ENCODE measurements around the gene MICU1. TPM values are rescaled to one million over a fixed set of nuclear protein-coding genes. Genes with fewer than 3 reads are reported as not detected.
"Not testable (repeated sequence)": the region's sequence is repeated elsewhere in the genome, so short reads cannot be mapped to it uniquely, and the experiment has no call there.

The MICU1 gene
- 46.9 TPM for total RNA-seq (2021; ENCODE audit: unreplicated experiment)
- polyA plus RNA-seq (2012; ENCODE audit: insufficient read length), result 31.7 TPM
- Bru-seq, nascent RNA, result percentile 73 among the genes with signal in this experiment
- percentile 61 among the genes with signal in this experiment for BruChase-seq, experiment 1, labeled RNA remaining after a 2-hour chase
- BruChase-seq, experiment 2, labeled RNA remaining after a 6-hour chase, result percentile 66 among the genes with signal in this experiment
- long read RNA-seq, transcript MICU1-208 (3 exons, 580 nt), result minor isoform, 5 of 81 reads
- long read RNA-seq, transcript MICU1-201 (12 exons, 2,383 nt), result major isoform, 62 of 81 reads
- long read RNA-seq, partial matches to known transcripts, result 5 of 81 reads
- long read RNA-seq, other reads (novel, unspliced or antisense), result 9 of 81 reads

DNA sequence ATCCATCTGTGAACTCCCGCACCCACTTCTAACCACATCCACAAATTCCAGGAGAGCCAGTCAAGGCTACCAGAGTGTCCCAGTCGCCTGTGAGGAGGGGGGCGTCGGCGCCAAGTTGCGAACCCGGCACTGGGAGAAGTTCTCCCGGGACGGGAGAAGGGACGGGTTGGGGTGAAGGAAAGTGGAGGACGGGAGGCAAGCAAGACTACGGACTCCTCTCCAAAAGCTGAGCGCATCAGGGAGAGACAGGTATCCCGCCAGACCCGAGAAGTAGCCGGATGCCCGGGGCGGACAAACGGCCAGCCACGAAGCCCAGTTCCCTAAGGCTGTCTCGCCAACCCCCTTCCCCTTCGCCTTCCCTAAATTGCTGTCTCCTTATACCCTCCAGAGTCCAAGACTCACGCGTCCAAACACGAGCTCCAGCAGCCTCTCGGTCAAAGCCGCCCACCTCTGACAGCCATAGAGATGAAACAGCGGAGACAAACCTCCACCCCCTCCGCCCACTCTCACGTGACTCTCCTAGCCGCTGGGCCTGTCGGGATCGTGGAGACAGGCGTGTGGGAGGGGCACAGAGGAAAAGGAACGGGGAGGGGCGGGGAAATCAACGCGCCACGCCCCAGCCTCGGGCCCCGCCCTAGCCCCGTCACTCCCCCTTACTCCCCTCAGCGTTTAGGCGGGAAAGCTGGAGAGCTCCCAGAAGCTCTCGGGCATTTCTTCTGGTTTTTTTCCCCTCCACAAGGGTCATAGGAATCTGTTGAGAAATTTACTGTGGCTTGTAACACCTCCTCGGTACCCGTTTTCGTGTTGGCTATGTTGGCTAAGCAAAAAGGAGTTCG, at the start of gene MICU1:
Gene MICU1, minus strand, starts transcription at position 472 of the 836 bp plus-strand sequence. CDS start 59,286 bp downstream, outside the sequence.
- H3K9me3 ChIP-seq (ENCODE audit: control insufficient read depth, insufficient read depth, low read depth, low read length), result no peaks in the 10 kb centered on the region
- peaks cover 6% of the 10 kb centered on the region; the same call in 1 of the 2 replicates for H3K4me1 ChIP-seq (ENCODE audit: control insufficient read depth, insufficient read depth, low read length)
- TSS peak; percentile 96 for BruUV-seq (replicated peaks)
- in situ Hi-C loops (cut with HindIII; ENCODE audit: low pct_unique_long_range_greater_than_20kb, low sequenced_read_pairs), result no loop called here
- ATAC-seq, result peak; percentile 98
- H3K27me3 ChIP-seq (ENCODE audit: control insufficient read depth, insufficient read depth, low read length), result no peaks in the 10 kb centered on the region
- intact Hi-C loops (cut with micrococcal nuclease; ENCODE audit: unreplicated experiment), result no loop called here
- POLR2A ChIA-PET, result interaction anchor here (0.6 to 0.8 kb wide), 4 partner anchors 60 to 254 kb away, joined by 3 to 4 read pairs (median 3); no protein-coding TSS in a partner anchor
- H3K27ac ChIP-seq (ENCODE audit: low read length), result peak within 1 kb of the TSS; percentile 84
- CTCF ChIA-PET, result no interaction called here
- DNase-seq (ENCODE audit: low read depth, low spot score), result peak; percentile 75
- H3K4me3 ChIP-seq (ENCODE audit: low read depth in 2 of 2, low read length in 2 of 2), result peak within 1 kb of the TSS; percentile 79 to 96
- no peaks in the 10 kb centered on the region; the same call in 1 of the 2 replicates for H3K36me3 ChIP-seq (ENCODE audit: control insufficient read depth, insufficient read depth, low read length)
- peak; percentile 51; the same call in 1 of the 2 replicates for TF ChIP-seq TCF7L2 (IDR thresholded peaks at IDR 0.05; ENCODE audit: low read depth, low read length)
- TF ChIP-seq, protein P1, sequence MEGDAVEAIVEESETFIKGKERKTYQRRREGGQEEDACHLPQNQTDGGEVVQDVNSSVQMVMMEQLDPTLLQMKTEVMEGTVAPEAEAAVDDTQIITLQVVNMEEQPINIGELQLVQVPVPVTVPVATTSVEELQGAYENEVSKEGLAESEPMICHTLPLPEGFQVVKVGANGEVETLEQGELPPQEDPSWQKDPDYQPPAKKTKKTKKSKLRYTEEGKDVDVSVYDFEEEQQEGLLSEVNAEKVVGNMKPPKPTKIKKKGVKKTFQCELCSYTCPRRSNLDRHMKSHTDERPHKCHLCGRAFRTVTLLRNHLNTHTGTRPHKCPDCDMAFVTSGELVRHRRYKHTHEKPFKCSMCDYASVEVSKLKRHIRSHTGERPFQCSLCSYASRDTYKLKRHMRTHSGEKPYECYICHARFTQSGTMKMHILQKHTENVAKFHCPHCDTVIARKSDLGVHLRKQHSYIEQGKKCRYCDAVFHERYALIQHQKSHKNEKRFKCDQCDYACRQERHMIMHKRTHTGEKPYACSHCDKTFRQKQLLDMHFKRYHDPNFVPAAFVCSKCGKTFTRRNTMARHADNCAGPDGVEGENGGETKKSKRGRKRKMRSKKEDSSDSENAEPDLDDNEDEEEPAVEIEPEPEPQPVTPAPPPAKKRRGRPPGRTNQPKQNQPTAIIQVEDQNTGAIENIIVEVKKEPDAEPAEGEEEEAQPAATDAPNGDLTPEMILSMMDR (IDR thresholded peaks at IDR 0.05), result no peak
- peak; percentile 88 for TF ChIP-seq POLR2AphosphoS5 (IDR thresholded peaks at IDR 0.05; ENCODE audit: low read depth, low read length)
- peak; percentile 85 for TF ChIP-seq SIN3A (IDR thresholded peaks at IDR 0.05; ENCODE audit: borderline replicate concordance, insufficient read depth, low read depth, low read length)
- TF ChIP-seq, protein P2, sequence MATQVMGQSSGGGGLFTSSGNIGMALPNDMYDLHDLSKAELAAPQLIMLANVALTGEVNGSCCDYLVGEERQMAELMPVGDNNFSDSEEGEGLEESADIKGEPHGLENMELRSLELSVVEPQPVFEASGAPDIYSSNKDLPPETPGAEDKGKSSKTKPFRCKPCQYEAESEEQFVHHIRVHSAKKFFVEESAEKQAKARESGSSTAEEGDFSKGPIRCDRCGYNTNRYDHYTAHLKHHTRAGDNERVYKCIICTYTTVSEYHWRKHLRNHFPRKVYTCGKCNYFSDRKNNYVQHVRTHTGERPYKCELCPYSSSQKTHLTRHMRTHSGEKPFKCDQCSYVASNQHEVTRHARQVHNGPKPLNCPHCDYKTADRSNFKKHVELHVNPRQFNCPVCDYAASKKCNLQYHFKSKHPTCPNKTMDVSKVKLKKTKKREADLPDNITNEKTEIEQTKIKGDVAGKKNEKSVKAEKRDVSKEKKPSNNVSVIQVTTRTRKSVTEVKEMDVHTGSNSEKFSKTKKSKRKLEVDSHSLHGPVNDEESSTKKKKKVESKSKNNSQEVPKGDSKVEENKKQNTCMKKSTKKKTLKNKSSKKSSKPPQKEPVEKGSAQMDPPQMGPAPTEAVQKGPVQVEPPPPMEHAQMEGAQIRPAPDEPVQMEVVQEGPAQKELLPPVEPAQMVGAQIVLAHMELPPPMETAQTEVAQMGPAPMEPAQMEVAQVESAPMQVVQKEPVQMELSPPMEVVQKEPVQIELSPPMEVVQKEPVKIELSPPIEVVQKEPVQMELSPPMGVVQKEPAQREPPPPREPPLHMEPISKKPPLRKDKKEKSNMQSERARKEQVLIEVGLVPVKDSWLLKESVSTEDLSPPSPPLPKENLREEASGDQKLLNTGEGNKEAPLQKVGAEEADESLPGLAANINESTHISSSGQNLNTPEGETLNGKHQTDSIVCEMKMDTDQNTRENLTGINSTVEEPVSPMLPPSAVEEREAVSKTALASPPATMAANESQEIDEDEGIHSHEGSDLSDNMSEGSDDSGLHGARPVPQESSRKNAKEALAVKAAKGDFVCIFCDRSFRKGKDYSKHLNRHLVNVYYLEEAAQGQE (IDR thresholded peaks at IDR 0.05; ENCODE audit: insufficient read depth in 1 of 2, low read depth in 2 of 2, low read length in 1 of 2), result peak in 1 of 2 experiments; percentile 50; a peak in 1 of 4 replicates

DNA sequence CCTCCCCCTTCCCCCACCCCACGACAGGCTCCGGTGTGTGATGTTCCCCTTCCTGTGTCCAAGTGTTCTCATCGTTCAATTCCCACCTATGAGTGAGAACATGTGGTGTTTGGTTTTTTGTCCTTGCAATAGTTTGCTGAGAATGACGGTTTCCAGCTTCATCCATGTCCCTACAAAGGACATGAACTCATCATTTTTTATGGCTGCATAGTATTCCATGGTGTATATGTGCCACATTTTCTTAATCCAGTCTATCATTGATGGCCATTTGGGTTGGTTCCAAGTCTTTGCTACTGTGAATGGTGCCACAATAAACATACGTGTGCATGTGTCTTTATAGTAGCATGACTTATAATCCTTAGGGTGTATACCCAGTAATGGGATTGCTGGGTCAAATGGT, 48.3 kb upstream of the MICU1 start:
- H3K36me3 ChIP-seq (ENCODE audit: control insufficient read depth, insufficient read depth, low read length); DNase-seq (ENCODE audit: low read depth, low spot score); H3K4me1 ChIP-seq (ENCODE audit: control insufficient read depth, insufficient read depth, low read length); ATAC-seq; BruUV-seq (replicated peaks); POLR2A ChIA-PET; intact Hi-C loops (cut with micrococcal nuclease; ENCODE audit: unreplicated experiment); H3K4me3 ChIP-seq (ENCODE audit: low read depth in 2 of 2, low read length in 2 of 2); H3K27ac ChIP-seq (ENCODE audit: low read length); in situ Hi-C loops (cut with HindIII; ENCODE audit: low pct_unique_long_range_greater_than_20kb, low sequenced_read_pairs); CTCF ChIA-PET; H3K27me3 ChIP-seq (ENCODE audit: control insufficient read depth, insufficient read depth, low read length); H3K9me3 ChIP-seq (ENCODE audit: control insufficient read depth, insufficient read depth, low read depth, low read length): not testable (repeated sequence)
